HepG2 (cell line): Measurements from ENCODE around the gene TGFBI. TPM values are rescaled to one million over a fixed set of nuclear protein-coding genes. Genes with fewer than 3 reads are reported as not detected.

Experiments used
- ATAC-seq: fragments of 200-7000 bp; cut with Tn5 transposase; 3 replicates; pipeline ENCODE4 v1.9.1; 2020; ENCODE audit warnings: mild to moderate bottlenecking, moderate library complexity
- BruUV-seq: library from RNA; stranded (reverse); fragments of 400-500 nt; replicated peaks from 2 replicates; lab custom pipeline; 2021; lab: Mats Ljungman, UMichigan
- CTCF ChIA-PET: fragments of 300-600 bp; formaldehyde crosslinking; extraction: SDS; loops from one replicate; lab custom pipeline; 2021; ENCODE audit warnings: low total read pairs, inconsistent platforms, low intra/inter-chr PET ratio; lab: Yijun Ruan, JAX
- POLR2A ChIA-PET: fragments of 350-600 bp; sonication (Branson Sonifier 250); formaldehyde crosslinking; loops from one replicate; lab custom pipeline; 2020; ENCODE audit warnings: antibody characterized with exemption, inconsistent platforms; lab: Yijun Ruan, JAX
- DNase-seq: peaks from one replicate; pipeline ENCODE4 v3.0.0-alpha.2; 2015; ENCODE audit warnings: low spot score
- FAIRE-seq: peaks from 3 replicates; lab custom pipeline; 2011; peaks lifted over from hg19 to GRCh38; lab: Jason Lieb, UNC
- H2AFZ ChIP-seq: one replicate; pipeline ENCODE4 v1.6.1; 2011; ENCODE audit warnings: low read length, inconsistent platforms
- H3K27ac ChIP-seq: fragments of 300-600 bp; 3 replicates; pipeline ENCODE4 v1.8.0; 2011; ENCODE audit warnings: mixed run types, mild to moderate bottlenecking, mixed read lengths, low read length, inconsistent platforms; ENCODE audit not compliant: insufficient read depth; ENCODE audit errors: extremely low read length
- H3K27me3 ChIP-seq, 2 experiments: fragments of 200-600 bp in 1 of 2; 2 replicates in 1 of 2; 3 replicates in 1 of 2; pipeline versions ENCODE4 v1.6.0 to v1.8.0; 2011; ENCODE audit warnings: low read length in 2 of 2, mild to moderate bottlenecking in 2 of 2, moderate library complexity in 2 of 2, inconsistent platforms in 1 of 2; ENCODE audit not compliant: insufficient read depth in 2 of 2, control insufficient read depth in 1 of 2
- H3K36me3 ChIP-seq, 2 experiments: fragments of 200-600 bp in 1 of 2; replicated peaks in 1 of 2; 2 replicates in 1 of 2; 3 replicates in 1 of 2; pipeline versions ENCODE4 v1.5.1 to v1.8.0; 2011; ENCODE audit warnings: low read length in 2 of 2, inconsistent platforms in 1 of 2; ENCODE audit not compliant: insufficient read depth in 2 of 2, control insufficient read depth in 1 of 2
- H3K4me1 ChIP-seq: 2 replicates; pipeline ENCODE4 v1.5.1; 2012; ENCODE audit warnings: low read length, inconsistent platforms; ENCODE audit not compliant: insufficient read depth
- H3K4me2 ChIP-seq: 2 replicates; pipeline ENCODE4 v1.6.0; 2011; ENCODE audit warnings: low read depth, low read length, inconsistent platforms
- H3K4me3 ChIP-seq, 3 experiments: fragments of 200-600 bp in 1 of 3; sonication (generic), shearing (Covaris generic) in 1 of 3; replicated peaks in 1 of 3; 2 replicates each; pipeline ENCODE4 v1.5.1; 2011 to 2016; ENCODE audit warnings: low read length in 3 of 3, inconsistent platforms in 2 of 3, low read depth in 2 of 3, mild to moderate bottlenecking in 2 of 3, control low read depth in 1 of 3, mixed read lengths in 1 of 3; ENCODE audit not compliant: insufficient read depth in 1 of 3
- H3K79me2 ChIP-seq: one replicate; pipeline ENCODE4 v1.6.1; 2011; ENCODE audit warnings: low read length, inconsistent platforms; ENCODE audit not compliant: insufficient read depth
- H3K9ac ChIP-seq: 2 replicates; pipeline ENCODE4 v1.6.0; 2011; ENCODE audit warnings: mild to moderate bottlenecking, low read depth, low read length, inconsistent platforms; ENCODE audit not compliant: insufficient read depth
- H3K9me3 ChIP-seq: 2 replicates; pipeline ENCODE4 v1.5.1; 2012; ENCODE audit warnings: mild to moderate bottlenecking, low read length
- H4K20me1 ChIP-seq: 2 replicates; pipeline ENCODE4 v1.6.0; 2011; ENCODE audit warnings: inconsistent platforms, mild to moderate bottlenecking, low read length, moderate library complexity; ENCODE audit not compliant: insufficient read depth
- CEBPB ChIP-seq: IDR thresholded peaks from 2 replicates; pipeline ENCODE4 v1.6.1; 2011; ENCODE audit warnings: low read depth, low read length, improper control_type of control experiment, borderline replicate concordance
- DR1 ChIP-seq: sonication (generic); formaldehyde crosslinking; IDR thresholded peaks from 2 replicates; pipeline ENCODE4 v1.8.0; 2021; ENCODE audit warnings: mild to moderate bottlenecking, missing genetic modification reagents, inconsistent platforms
- HNF4A ChIP-seq: sonication (generic); formaldehyde crosslinking; IDR thresholded peaks from 2 replicates; pipeline ENCODE4 v1.4.0; 2020; ENCODE audit warnings: missing genetic modification reagents
- HNRNPH1 ChIP-seq: fragments of 200-400 bp; formaldehyde crosslinking; optimal IDR thresholded peaks from 2 replicates; pipeline ENCODE3; 2017; ENCODE audit warnings: mild to moderate bottlenecking, low read depth, low read length
- MBD4 ChIP-seq: IDR thresholded peaks from 2 replicates; pipeline ENCODE4 v1.6.1; 2012; ENCODE audit warnings: low read length, inconsistent platforms, borderline replicate concordance
- RELA ChIP-seq: sonication (generic); formaldehyde crosslinking; IDR thresholded peaks from 2 replicates; pipeline ENCODE4 v1.4.0; 2020; ENCODE audit warnings: missing genetic modification reagents
- RFX3 ChIP-seq: IDR thresholded peaks from 2 replicates; pipeline ENCODE4 v1.6.1; 2016; ENCODE audit warnings: missing biosample characterization, missing genetic modification reagents
- SMAD1 ChIP-seq: sonication (generic); formaldehyde crosslinking; IDR thresholded peaks from 2 replicates; pipeline ENCODE4 v1.4.0; 2020; ENCODE audit warnings: missing genetic modification reagents, low read depth, mild to moderate bottlenecking, borderline replicate concordance
- TBX3 ChIP-seq: fragments of 450-650 bp; IDR thresholded peaks from 2 replicates; pipeline ENCODE4 v1.6.1; 2017; ENCODE audit warnings: antibody characterized with exemption, mild to moderate bottlenecking, inconsistent platforms, borderline replicate concordance
- ZEB1 ChIP-seq: IDR thresholded peaks from 2 replicates; pipeline ENCODE4 v1.6.1; 2012; ENCODE audit warnings: mild to moderate bottlenecking, low read depth, inconsistent platforms; ENCODE audit not compliant: insufficient replicate concordance
- ZNF543 ChIP-seq: sonication (generic); formaldehyde crosslinking; IDR thresholded peaks from 2 replicates; pipeline ENCODE4 v1.4.0; 2020; ENCODE audit warnings: mild to moderate bottlenecking, missing genetic modification reagents
- ZNF761 ChIP-seq: sonication (generic); formaldehyde crosslinking; conservative IDR thresholded peaks from 2 replicates; pipeline ENCODE4 v1.4.0; 2020; ENCODE audit warnings: mild to moderate bottlenecking, missing genetic modification reagents
- WGBS: methylation state at CpG from one replicate; pipeline ENCODE4 v1.1.6; 2017; ENCODE audit warnings: low lambda C conversion rate; 5-methylcytosine and 5-hydroxymethylcytosine counted together
- in situ Hi-C: cut with HindIII; loops from 2 replicates; pipeline ENCODE4 v1.10.0; 2017; ENCODE audit warnings: low pct_unique_long_range_greater_than_20kb; ENCODE audit not compliant: extremely low pct_ligation_motif_present
- intact Hi-C: fragments of 100-400 bp; cut with micrococcal nuclease; formaldehyde crosslinking; loops from one replicate; pipeline ENCODE4 v1.10.0; 2022; ENCODE audit not compliant: unreplicated experiment
- polyA plus RNA-seq, 8 experiments: library from polyadenylated mRNA; depleted of rRNA in 3 of 8; stranded (reverse) in 7 of 8; unstranded in 1 of 8; fragments of >200 nt; fragmentation: Illumina TruSeq in 4 of 8; extraction: Trizol in 4 of 8; gene quantifications; 2 replicates each; pipeline versions ENCODE4 v1.2.1 to v1.2.3, GENCODE V29; 2011 to 2016; ENCODE audit warnings: low read depth in 4 of 8, missing spikeins in 1 of 8, mixed read lengths in 1 of 8; ENCODE audit not compliant: insufficient read depth in 1 of 8
- total RNA-seq, 5 experiments: library from RNA; depleted of rRNA; stranded (reverse); fragments of >200 nt; fragmentation: Illumina TruSeq; extraction: Trizol; gene quantifications; 2 replicates each; pipeline ENCODE4 v1.2.3, GENCODE V29; 2016; ENCODE audit warnings: low read depth in 1 of 5
- TF ChIP-seq, protein P1 (sequence below): sonication (generic); formaldehyde crosslinking; IDR thresholded peaks from 2 replicates; pipeline ENCODE4 v1.4.0; 2020; ENCODE audit warnings: missing genetic modification reagents
- TF ChIP-seq, protein P2 (sequence below): sonication (generic); formaldehyde crosslinking; IDR thresholded peaks from 2 replicates; pipeline ENCODE4 v1.4.0; 2020; ENCODE audit warnings: missing genetic modification reagents, borderline replicate concordance

The TGFBI gene
- total and polyA plus RNA-seq, 2 of the 13 experiments (the other 11 are each of a cell fraction or from before 2014, with no cell fraction given) = 275 to 457 TPM

DNA sequence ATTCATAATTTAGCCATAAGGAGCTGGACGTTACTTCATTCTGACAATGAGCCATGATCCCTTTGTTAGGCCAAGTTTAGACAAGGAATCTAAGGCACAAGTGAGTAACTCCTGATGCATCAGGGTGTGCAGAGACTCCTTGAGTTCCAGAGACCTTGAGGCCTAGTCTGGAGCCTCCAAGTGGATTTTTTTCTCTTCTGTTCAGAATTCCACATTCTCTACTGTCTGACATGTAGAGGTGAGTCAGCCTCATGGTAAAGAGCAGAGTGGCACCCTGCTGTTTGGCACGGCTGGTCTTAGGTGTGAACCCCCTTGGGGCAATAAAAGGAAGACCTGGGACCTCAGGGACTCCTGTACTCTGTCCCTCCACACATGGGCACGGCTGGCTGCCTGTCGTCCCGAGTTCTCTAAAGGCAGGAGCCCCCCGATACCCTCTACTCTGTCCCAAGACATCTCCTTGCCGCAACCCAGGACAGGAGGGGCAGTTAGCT, 22.0 kb upstream of the TGFBI start:
- H3K27me3 ChIP-seq = no peaks in the 10 kb centered on the region
- ATAC-seq = no peak; the same call in 2 of the 3 replicates
- H3K36me3 ChIP-seq = no peaks in the 10 kb centered on the region
- in situ Hi-C loops (no loop called here), intact Hi-C loops (no loop called here)
- no peaks in the 10 kb centered on the region for H3K79me2 ChIP-seq
- POLR2A ChIA-PET = interaction anchor here (0.9 to 1.5 kb wide), 4 partner anchors 22 to 46 kb away, joined by 3 to 6 read pairs (median 4); partner anchors contain the start of gene TGFBI
- H2AFZ ChIP-seq = no peak overlapping the region
- H3K27ac ChIP-seq = no peak overlapping the region
- no peak overlapping the region for H3K9ac ChIP-seq
- FAIRE-seq = no peak
- H4K20me1 ChIP-seq = no peaks in the 10 kb centered on the region
- no peak for TF ChIP-seq MBD4
- no peaks in the 10 kb centered on the region for H3K9me3 ChIP-seq
- peaks cover 32% of the 10 kb centered on the region for H3K4me1 ChIP-seq
- no TSS peak for BruUV-seq
- no peak overlapping the region for H3K4me3 ChIP-seq
- CTCF ChIA-PET = no interaction called here
- WGBS = 85% methylated on average over 7 of the region's 7 CpGs
- DNase-seq = no peak
- no peak overlapping the region for H3K4me2 ChIP-seq

DNA sequence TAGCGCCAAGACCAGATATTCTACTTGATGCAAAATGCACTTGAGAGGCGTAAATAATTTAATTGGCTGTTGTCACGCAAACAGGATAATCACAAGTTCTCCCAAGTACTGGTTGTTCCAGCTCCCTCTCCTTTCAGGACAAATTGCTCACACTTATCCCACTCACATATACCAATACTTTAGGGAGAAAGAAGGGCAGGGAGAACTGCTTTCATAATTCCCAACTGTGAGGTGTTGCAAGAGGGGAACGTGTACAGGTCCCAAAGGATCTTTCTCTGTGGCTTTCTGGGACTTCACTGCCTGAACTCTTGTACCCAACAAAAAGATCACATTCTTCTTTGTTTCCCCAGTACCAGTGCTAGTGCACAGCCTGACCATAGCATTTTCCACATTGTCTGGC, 21.5 kb upstream of the TGFBI start:
- CTCF ChIA-PET = no interaction called here
- Histone ChIP-seq H2AFZ (no peak overlapping the region), H3K4me1 (peaks cover 31% of the 10 kb centered on the region), H3K4me3 (no peak overlapping the region), H3K79me2 (no peaks in the 10 kb centered on the region), H3K9me3 (no peaks in the 10 kb centered on the region), H3K9ac (no peak overlapping the region), H4K20me1 (no peaks in the 10 kb centered on the region), H3K36me3 (no peaks in the 10 kb centered on the region), H3K27ac (peak overlapping the region; percentile 17), H3K4me2 (no peak overlapping the region), H3K27me3 (no peaks in the 10 kb centered on the region)
- no TSS peak for BruUV-seq
- FAIRE-seq (peak; percentile 21), DNase-seq (peak; percentile 62), ATAC-seq (peak; percentile 86)
- in situ Hi-C loops (no loop called here), intact Hi-C loops (no loop called here)
- WGBS = 75% methylated on average over 4 of the region's 4 CpGs
- POLR2A ChIA-PET = interaction anchor here (1.5 kb wide), 1 partner anchor 46 kb away, joined by 5 read pairs; no protein-coding TSS in a partner anchor
- TF ChIP-seq RELA (CRISPR knock-in tag) (no peak), SMAD1 (no peak), DR1 (CRISPR knock-in tag) (no peak), ZEB1 (no peak), CEBPB (peak; percentile 59; the same call in 1 of the 2 replicates), HNF4A (CRISPR knock-in tag) (0 out of 2 replicates have a peak, but pooled peaks have one; percentile 32), ZNF543 (no peak), TBX3 (no peak), ZNF761 (CRISPR knock-in tag) (no peak), HNRNPH1 (no peak), RFX3 (CRISPR knock-in tag) (no peak)
- TF ChIP-seq, protein P1, sequence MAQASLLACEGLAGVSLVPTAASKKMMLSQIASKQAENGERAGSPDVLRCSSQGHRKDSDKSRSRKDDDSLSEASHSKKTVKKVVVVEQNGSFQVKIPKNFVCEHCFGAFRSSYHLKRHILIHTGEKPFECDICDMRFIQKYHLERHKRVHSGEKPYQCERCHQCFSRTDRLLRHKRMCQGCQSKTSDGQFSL (CRISPR knock-in tag) = no peak
- TF ChIP-seq, protein P2, sequence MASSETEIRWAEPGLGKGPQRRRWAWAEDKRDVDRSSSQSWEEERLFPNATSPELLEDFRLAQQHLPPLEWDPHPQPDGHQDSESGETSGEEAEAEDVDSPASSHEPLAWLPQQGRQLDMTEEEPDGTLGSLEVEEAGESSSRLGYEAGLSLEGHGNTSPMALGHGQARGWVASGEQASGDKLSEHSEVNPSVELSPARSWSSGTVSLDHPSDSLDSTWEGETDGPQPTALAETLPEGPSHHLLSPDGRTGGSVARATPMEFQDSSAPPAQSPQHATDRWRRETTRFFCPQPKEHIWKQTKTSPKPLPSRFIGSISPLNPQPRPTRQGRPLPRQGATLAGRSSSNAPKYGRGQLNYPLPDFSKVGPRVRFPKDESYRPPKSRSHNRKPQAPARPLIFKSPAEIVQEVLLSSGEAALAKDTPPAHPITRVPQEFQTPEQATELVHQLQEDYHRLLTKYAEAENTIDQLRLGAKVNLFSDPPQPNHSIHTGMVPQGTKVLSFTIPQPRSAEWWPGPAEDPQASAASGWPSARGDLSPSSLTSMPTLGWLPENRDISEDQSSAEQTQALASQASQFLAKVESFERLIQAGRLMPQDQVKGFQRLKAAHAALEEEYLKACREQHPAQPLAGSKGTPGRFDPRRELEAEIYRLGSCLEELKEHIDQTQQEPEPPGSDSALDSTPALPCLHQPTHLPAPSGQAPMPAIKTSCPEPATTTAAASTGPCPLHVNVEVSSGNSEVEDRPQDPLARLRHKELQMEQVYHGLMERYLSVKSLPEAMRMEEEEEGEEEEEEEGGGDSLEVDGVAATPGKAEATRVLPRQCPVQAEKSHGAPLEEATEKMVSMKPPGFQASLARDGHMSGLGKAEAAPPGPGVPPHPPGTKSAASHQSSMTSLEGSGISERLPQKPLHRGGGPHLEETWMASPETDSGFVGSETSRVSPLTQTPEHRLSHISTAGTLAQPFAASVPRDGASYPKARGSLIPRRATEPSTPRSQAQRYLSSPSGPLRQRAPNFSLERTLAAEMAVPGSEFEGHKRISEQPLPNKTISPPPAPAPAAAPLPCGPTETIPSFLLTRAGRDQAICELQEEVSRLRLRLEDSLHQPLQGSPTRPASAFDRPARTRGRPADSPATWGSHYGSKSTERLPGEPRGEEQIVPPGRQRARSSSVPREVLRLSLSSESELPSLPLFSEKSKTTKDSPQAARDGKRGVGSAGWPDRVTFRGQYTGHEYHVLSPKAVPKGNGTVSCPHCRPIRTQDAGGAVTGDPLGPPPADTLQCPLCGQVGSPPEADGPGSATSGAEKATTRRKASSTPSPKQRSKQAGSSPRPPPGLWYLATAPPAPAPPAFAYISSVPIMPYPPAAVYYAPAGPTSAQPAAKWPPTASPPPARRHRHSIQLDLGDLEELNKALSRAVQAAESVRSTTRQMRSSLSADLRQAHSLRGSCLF (CRISPR knock-in tag) = no peak
